SK-MEL-5 (cell line): ENCODE data around the gene OR13H1. TPM values are rescaled to one million over a fixed set of nuclear protein-coding genes. Genes with fewer than 3 reads are reported as not detected.
"Not testable (repeated sequence)": the region's sequence is repeated elsewhere in the genome, so short reads cannot be mapped to it uniquely, and the experiment has no call there.

Experiments
- DNase-seq: peaks from one replicate; pipeline ENCODE4 v3.0.0-alpha.2; 2016; ENCODE audit warnings: low read depth, low spot score
- in situ Hi-C: cut with HindIII; loops from 2 replicates; pipeline ENCODE4 v1.10.0; 2016; ENCODE audit warnings: low sequenced_read_pairs, high pct_unique_total_duplicates, low pct_unique_long_range_greater_than_20kb
- polyA plus RNA-seq, 2 experiments: library from polyadenylated mRNA; depleted of rRNA; stranded (reverse); fragments of >200 nt; gene quantifications; 2 replicates each; pipeline ENCODE4 v1.2.3, GENCODE V29; 2015
- total RNA-seq: library from RNA; depleted of rRNA; stranded (reverse); fragments of >200 nt; shearing (Covaris generic); gene quantifications from 2 replicates; pipeline ENCODE4 v1.2.3, GENCODE V29; 2014; rRNA removed

Gene OR13H1
- total RNA-seq = not detected in 2 replicates
- polyA plus RNA-seq (2015; cell fraction: cytosol; rRNA removed) = not detected in 2 replicates
- polyA plus RNA-seq (2015; cell fraction: nucleus; rRNA removed) = not detected in 2 replicates

GRCh38 chrX:131543774-131544173 lies at the start of gene OR13H1:
Gene OR13H1 (plus strand): TSS chrX:131544074. CDS start chrX:131544074, 0 bp downstream.
- in situ Hi-C loops = no loop called here
- no peak for DNase-seq

GRCh38 chrX:131501556-131501955 lies 42.3 kb upstream of the OR13H1 start:
- in situ Hi-C loops = not testable (repeated sequence)

DNA sequence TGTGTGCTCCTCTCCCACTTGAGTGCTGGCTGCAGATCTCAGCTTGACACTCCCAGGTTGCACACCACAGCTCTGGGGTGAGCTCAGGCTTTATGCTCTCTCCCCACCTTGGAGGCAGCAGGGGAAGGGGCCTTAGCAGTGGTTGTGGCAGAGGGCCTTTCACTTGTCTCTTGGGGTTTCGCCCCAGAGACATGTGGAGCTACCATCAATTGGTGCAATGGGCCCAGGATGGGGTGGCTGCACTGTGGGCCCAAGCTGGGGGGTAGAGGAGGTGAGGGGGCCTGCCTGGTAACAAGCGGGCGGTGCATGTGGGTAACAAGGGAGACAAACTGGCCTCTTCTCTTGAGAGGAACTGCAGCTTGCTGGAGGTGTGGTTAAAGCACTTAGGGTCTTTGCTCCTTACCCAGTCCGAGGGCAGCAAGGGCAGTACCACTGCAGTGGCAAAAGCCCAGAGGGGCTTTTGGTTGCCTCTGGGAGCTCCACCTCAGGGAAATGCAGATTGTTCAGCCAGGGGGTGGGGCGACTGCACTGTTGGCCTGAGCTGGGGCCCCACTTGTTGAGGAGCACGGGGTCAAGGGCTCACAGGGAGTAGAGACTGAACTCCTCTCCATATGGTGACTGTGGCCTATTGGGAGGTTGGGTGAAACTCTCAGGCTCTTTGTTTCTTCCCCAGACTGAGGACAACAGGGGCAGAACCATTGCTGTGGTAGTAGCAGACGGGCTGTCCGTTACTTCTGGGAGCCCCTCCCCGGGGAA lies 30.5 kb upstream of the OR13H1 start:
- in situ Hi-C loops = no loop called here
- no peak for DNase-seq

More at GRCh38 chrX:131501556-131501955, 42.3 kb upstream of the OR13H1 start:
- not testable (repeated sequence) for DNase-seq

GRCh38 chrX:131521824-131522223 lies 22.1 kb upstream of the OR13H1 start:
- DNase-seq = no peak
- in situ Hi-C loops = no loop called here

DNA sequence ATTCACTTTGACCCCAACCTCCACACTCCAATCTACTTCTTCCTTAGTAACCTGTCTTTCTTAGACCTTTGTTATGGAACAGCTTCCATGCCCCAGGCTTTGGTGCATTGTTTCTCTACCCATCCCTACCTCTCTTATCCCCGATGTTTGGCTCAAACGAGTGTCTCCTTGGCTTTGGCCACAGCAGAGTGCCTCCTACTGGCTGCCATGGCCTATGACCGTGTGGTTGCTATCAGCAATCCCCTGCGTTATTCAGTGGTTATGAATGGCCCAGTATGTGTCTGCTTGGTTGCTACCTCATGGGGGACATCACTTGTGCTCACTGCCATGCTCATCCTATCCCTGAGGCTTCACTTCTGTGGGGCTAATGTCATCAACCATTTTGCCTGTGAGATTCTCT lies 344 bp downstream of the OR13H1 start:
- DNase-seq = peak; percentile 9
- in situ Hi-C loops = no loop called here

DNA sequence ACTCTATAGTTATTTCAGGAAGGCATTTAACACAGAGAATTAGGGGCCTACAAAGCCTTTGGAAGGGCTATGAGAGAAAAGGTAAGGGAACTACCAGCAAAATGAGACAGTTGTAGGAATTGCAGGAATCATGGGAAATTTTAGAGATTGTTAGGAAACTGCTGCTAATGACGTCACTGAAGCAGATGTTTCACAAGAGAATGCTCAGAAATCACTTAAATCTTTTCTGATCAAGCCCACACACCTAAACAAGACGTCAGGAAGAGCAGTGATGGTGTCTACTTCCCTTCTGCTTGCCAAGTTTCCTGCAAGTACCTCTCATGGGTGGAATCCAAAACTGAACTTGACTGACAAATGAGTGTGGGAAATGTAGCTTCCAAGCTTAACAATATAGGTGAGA lies 5.1 kb downstream of the OR13H1 start:
- no peak for DNase-seq
- in situ Hi-C loops = no loop called here

DNA sequence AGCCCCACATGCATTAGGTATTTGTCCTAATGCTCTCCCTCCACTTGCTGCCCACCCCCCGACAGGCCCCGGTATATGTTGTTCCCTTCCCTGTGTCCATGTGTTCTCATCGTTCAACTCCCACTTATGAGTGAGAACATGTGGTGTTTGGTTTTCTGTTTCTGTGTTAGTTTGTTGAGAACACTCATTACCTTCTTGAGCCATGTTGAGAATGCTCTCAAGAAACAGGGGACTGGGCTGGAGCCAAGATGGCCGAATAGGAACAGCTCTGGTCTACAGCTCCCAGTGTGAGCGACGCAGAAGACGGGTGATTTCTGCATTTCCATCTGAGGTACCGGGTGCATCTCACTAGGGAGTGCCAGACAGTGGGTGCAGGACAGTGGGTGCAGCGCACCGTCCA lies 8.6 kb downstream of the OR13H1 start:
- in situ Hi-C loops, DNase-seq: not testable (repeated sequence)

GRCh38 chrX:131558562-131558961 lies 14.7 kb downstream of the OR13H1 start:
- no peak for DNase-seq
- in situ Hi-C loops = no loop called here

DNA sequence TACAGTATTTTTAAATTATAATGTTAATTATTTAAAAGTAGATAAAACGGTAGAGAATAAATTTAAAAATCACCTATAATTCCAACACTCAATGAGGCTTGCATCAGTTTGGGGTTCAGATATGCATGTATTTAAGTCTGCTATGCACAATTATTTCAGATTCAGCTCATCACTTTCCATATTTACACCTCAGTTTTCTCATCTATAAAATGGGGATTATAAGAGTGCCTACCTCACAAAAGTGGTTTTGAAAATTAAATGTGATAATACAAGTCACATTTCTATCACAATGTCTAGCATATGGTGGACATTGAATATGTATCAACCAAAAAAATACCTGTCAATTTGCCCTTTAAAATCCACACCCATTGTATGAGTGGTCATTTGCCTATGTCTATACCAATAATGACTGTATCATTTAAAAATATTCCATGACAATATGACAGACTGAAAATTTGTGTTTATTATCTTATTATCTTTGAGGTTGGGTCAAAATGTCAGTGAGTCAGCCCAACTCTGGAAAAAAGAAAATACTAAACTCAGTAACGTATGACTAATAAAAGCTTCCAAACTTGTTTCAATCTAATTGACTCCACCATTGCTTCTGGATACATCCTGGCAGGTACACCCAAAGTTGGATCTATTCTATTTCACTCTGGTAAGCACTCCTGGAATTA lies 20.8 kb downstream of the OR13H1 start:
- in situ Hi-C loops = no loop called here
- DNase-seq = no peak

DNA sequence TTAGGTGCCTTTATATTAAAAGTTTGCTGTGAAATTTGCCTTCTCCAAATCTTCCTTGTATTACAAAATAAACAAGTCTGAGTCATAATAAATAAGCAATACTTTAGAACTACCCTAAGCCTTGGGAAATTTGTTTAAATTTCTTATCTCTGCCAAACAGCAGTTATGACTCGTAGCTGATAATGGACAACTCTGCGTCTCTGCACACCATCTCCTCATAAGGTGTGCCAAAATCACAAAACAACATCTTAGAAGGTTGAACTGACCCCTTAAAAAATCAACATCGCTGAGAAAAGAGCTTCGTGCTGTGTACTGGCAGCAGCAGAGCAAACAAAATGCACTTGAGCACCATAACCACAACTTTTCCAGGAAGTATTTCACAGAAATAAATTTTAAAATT lies 22.0 kb downstream of the OR13H1 start:
- DNase-seq = no peak
- in situ Hi-C loops = no loop called here

- DNase-seq = no peak
Observed at GRCh38 chrX:131571348-131571747, 27.5 kb downstream of the OR13H1 start.

GRCh38 chrX:131572372-131573014 lies 28.6 kb downstream of the OR13H1 start:
- no peak for DNase-seq
- in situ Hi-C loops = no loop called here

More at GRCh38 chrX:131571348-131571747, 27.5 kb downstream of the OR13H1 start:
- in situ Hi-C loops = no loop called here

DNA sequence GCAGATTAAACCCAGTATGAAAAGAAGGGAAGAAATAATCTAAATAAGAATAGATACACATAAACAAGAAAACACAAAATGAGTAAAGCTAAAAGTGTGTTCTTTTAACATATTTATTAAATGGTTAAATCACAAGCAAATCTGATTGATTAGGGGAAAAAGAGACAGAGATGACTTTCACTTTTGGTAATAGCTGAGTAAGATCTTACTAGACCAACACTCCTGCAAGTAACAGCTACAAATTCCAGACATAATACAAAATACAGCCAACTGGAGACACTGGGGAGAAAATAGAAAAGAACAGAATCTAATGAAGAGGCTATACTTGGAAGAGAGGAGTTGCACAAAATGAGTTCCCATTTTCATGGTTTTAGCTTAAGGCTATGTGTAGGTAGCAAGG lies 33.5 kb downstream of the OR13H1 start:
- in situ Hi-C loops = no loop called here
- DNase-seq = no peak

- DNase-seq = no peak
Observed at GRCh38 chrX:131577999-131578734, 34.3 kb downstream of the OR13H1 start.

DNA sequence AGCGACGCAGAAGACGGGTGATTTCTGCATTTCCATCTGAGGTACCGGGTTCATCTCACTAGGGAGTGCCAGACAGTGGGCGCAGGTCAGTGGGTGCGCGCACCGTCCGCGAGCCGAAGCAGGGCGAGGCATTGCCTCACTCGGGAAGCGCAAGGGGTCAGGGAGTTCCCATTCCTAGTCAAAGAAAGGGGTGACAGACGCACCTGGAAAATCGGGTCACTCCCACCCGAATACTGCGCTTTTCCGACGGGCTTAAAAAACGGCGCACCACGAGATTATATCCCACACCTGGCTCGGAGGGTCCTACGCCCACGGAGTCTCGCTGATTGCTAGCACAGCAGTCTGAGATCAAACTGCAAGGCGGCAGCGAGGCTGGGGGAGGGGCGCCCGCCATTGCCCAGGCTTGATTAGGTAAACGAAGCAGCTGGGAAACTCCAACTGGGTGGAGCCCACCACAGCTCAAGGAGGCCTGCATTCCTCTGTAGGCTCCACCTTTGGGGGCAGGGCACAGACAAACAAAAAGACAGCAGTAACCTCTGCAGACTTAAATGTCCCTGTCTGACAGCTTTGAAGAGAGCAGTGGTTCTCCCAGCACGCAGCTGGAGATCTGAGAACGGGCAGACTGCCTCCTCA lies 35.0 kb downstream of the OR13H1 start:
- in situ Hi-C loops, DNase-seq: not testable (repeated sequence)

More at GRCh38 chrX:131577999-131578734, 34.3 kb downstream of the OR13H1 start:
- in situ Hi-C loops = no loop called here

- in situ Hi-C loops = no loop called here
- DNase-seq = no peak
Observed at GRCh38 chrX:131588995-131589394, 45.1 kb downstream of the OR13H1 start.
